Thoracic aorta (tissue), 2 donors: ENCODE measurements around the gene NUDT3. TPM values are rescaled to one million over a fixed set of nuclear protein-coding genes. Genes with fewer than 3 reads are reported as not detected.
"Not testable (repeated sequence)": the region's sequence is repeated elsewhere in the genome, so short reads cannot be mapped to it uniquely, and the experiment has no call there.

Experiments used
- ATAC-seq: fragments of 150-250 bp; one replicate; pipeline ENCODE4 v1.8.0; 2017; ENCODE audit warnings: low read depth; ENCODE audit not compliant: insufficient number of reproducible peaks, low FRiP score
- DNase-seq: peaks from one replicate; pipeline ENCODE4 v3.0.0-alpha.2; 2020; ENCODE audit warnings: low spot score
- H3K27ac ChIP-seq, 2 donors: fragments of 200-600 bp; sonication (generic); 1 replicate in 1 of 2; 2 replicates in 1 of 2; pipeline ENCODE4 v1.5.1; 2016; ENCODE audit warnings: mild to moderate bottlenecking in 2 of 2, moderate library complexity in 2 of 2
- H3K27me3 ChIP-seq: fragments of 200-600 bp; sonication (generic); replicated peaks from 2 replicates; pipeline ENCODE4 v1.6.0; 2016; ENCODE audit warnings: mild to moderate bottlenecking; ENCODE audit not compliant: insufficient read depth
- H3K36me3 ChIP-seq: fragments of 200-600 bp; sonication (generic); one replicate; pipeline ENCODE4 v1.5.1; 2016
- H3K4me1 ChIP-seq, 2 donors: fragments of 200-600 bp; sonication (generic); 1 replicate in 1 of 2; 2 replicates in 1 of 2; pipeline versions ENCODE4 v1.5.1 to v1.6.0; 2016; ENCODE audit warnings: low read depth in 2 of 2, mild to moderate bottlenecking in 1 of 2; ENCODE audit not compliant: control insufficient read depth in 1 of 2
- H3K4me3 ChIP-seq: fragments of 200-600 bp; sonication (generic); 2 replicates; pipeline ENCODE4 v1.5.1; 2016; ENCODE audit warnings: mild to moderate bottlenecking
- H3K9me3 ChIP-seq: fragments of 200-600 bp; sonication (generic); 2 replicates; pipeline ENCODE4 v1.5.1; 2016
- total RNA-seq, 2 donors: library from RNA; depleted of rRNA; stranded (reverse); fragments of >200 nt; gene quantifications; one replicate each; pipeline versions ENCODE4 v1.1.0 to v1.2.3, GENCODE V29; 2016
- TF ChIP-seq, protein P1 (sequence below): fragments of 200-600 bp; sonication (generic); IDR thresholded peaks from one replicate; pipeline ENCODE4 v1.5.1; 2019; ENCODE audit warnings: antibody characterized with exemption

NUDT3 gene
- total RNA-seq, 2 donors from 2014 or later, result 34.8 to 46.8 TPM

DNA sequence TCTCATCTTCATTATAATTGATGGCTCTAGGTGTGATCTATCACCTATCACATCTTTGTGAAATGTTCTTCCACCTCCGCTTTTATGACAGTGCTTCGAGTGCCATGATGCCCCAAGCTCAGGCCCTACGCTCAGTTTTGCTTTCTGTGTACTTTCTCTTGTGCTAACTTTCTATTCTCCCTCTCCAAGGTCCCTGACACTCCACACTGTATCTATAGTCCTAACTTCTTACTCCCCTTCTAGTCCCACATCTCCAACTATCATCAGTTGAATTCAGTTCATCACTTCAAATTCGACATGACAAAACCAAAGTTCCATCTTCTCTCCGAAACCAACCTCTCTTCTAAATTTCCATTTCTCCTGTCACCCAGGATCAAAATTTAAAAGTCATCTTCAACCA lies 16.6 kb downstream of the NUDT3 start:
- peaks cover 8 to 24% of the 10 kb centered on the region in 2 donors for H3K4me1 ChIP-seq
- no peak for ATAC-seq
- DNase-seq, result no peak
- H3K4me3 ChIP-seq, result no peak overlapping the region
- no peaks in the 10 kb centered on the region for H3K36me3 ChIP-seq
- H3K27ac ChIP-seq, result no peak overlapping the region
- TF ChIP-seq, protein P1, sequence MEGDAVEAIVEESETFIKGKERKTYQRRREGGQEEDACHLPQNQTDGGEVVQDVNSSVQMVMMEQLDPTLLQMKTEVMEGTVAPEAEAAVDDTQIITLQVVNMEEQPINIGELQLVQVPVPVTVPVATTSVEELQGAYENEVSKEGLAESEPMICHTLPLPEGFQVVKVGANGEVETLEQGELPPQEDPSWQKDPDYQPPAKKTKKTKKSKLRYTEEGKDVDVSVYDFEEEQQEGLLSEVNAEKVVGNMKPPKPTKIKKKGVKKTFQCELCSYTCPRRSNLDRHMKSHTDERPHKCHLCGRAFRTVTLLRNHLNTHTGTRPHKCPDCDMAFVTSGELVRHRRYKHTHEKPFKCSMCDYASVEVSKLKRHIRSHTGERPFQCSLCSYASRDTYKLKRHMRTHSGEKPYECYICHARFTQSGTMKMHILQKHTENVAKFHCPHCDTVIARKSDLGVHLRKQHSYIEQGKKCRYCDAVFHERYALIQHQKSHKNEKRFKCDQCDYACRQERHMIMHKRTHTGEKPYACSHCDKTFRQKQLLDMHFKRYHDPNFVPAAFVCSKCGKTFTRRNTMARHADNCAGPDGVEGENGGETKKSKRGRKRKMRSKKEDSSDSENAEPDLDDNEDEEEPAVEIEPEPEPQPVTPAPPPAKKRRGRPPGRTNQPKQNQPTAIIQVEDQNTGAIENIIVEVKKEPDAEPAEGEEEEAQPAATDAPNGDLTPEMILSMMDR, result no peak
- H3K9me3 ChIP-seq, result no peaks in the 10 kb centered on the region
- H3K27me3 ChIP-seq, result no peaks in the 10 kb centered on the region

GRCh38 chr6:34374508-34374907 lies 18.0 kb downstream of the NUDT3 start:
- H3K4me3 ChIP-seq, result no peak overlapping the region
- no peak for DNase-seq
- H3K4me1 ChIP-seq, result peaks cover 8 to 29% of the 10 kb centered on the region in 2 donors
- TF ChIP-seq, protein P1, result no peak
- no peak overlapping the region for H3K27ac ChIP-seq
- H3K27me3 ChIP-seq, result no peaks in the 10 kb centered on the region
- H3K9me3 ChIP-seq, result no peaks in the 10 kb centered on the region
- no peaks in the 10 kb centered on the region for H3K36me3 ChIP-seq
- ATAC-seq, result no peak

DNA sequence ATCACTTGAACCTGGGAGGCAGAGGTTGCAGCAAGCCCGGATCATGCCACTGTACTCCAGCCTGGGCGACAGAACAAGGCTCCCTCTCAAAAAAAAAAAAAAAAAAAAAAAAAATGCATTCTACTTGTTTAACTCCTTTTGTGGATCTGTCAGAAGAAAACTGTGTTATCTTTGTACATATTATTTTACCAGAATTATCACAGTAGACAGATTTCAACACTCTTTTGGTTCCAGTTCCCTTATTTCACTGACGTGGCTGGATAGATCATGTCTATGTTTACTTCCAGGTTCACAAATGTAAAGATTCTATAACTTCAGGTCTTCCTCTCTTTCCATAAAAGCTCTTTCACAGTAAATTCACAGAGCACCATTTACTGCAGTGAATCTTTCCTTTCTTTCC lies 18.4 kb downstream of the NUDT3 start:
- H3K4me3 ChIP-seq, result no peak overlapping the region
- H3K36me3 ChIP-seq, result no peaks in the 10 kb centered on the region
- TF ChIP-seq, protein P1, result no peak
- DNase-seq, result no peak
- ATAC-seq, result no peak
- H3K9me3 ChIP-seq, result no peaks in the 10 kb centered on the region
- no peaks in the 10 kb centered on the region for H3K27me3 ChIP-seq
- no peak overlapping the region for H3K27ac ChIP-seq
- peaks cover 8 to 29% of the 10 kb centered on the region in 2 donors for H3K4me1 ChIP-seq

DNA sequence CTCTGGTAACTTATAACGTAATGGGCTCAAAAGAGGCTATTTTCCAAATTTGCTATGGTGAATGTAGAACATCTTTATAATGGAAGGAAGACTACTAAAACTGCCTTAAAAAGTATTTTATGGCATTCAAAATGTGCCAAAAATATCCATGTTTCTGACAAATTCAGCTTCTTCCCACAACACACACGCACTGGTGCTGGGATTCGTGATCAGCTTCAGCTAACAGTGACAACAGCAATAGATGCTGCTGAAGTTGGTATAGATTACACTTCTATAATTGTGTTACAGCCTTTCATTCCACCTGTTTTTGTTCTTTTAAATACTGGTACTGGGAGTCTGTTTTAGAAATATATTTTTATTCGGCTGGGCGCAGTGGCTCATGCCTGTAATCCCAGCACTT lies 19.0 kb downstream of the NUDT3 start:
- TF ChIP-seq, protein P1, result no peak
- Histone ChIP-seq H3K27ac (no peak overlapping the region), H3K4me1 (peaks cover 8 to 29% of the 10 kb centered on the region in 2 donors), H3K36me3 (no peaks in the 10 kb centered on the region), H3K4me3 (no peak overlapping the region), H3K9me3 (no peaks in the 10 kb centered on the region), H3K27me3 (no peaks in the 10 kb centered on the region)
- ATAC-seq, result no peak
- DNase-seq, result no peak

- not testable (repeated sequence) for DNase-seq, H3K9me3 ChIP-seq, H3K27ac ChIP-seq, H3K27me3 ChIP-seq, H3K36me3 ChIP-seq, ATAC-seq, H3K4me3 ChIP-seq
- peaks cover 8 to 21% of the 10 kb centered on the region in 2 donors for H3K4me1 ChIP-seq
Observed at GRCh38 chr6:34371865-34372264, 20.6 kb downstream of the NUDT3 start.

DNA sequence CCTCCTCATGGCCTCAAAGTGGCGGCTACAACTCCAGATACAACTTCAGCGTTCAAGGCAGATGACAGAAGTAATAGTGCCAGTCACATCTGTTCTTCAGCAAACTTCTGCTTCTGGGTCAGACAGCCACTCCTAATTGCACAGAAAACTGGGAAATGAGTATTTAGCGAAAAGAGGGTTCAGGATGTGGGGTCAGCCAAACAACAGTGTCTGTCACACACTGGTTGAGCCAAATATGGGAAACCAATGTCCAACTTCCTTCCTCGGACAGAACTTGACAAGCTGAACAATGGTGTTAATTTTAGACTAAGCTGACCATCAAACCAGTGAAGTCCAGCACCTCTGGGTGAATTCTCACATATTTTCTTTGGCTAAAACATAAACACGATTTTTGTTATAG lies 22.1 kb downstream of the NUDT3 start:
- DNase-seq (no peak), ATAC-seq (no peak)
- no peaks in the 10 kb centered on the region for H3K9me3 ChIP-seq
- H3K4me3 ChIP-seq, result no peak overlapping the region
- no peaks in the 10 kb centered on the region for H3K27me3 ChIP-seq
- no peak overlapping the region for H3K27ac ChIP-seq
- H3K4me1 ChIP-seq, result peaks cover 8 to 21% of the 10 kb centered on the region in 2 donors
- TF ChIP-seq, protein P1, result no peak
- no peaks in the 10 kb centered on the region for H3K36me3 ChIP-seq
